ENCODE results near the gene RUNX2.

The RUNX2 gene

DNA sequence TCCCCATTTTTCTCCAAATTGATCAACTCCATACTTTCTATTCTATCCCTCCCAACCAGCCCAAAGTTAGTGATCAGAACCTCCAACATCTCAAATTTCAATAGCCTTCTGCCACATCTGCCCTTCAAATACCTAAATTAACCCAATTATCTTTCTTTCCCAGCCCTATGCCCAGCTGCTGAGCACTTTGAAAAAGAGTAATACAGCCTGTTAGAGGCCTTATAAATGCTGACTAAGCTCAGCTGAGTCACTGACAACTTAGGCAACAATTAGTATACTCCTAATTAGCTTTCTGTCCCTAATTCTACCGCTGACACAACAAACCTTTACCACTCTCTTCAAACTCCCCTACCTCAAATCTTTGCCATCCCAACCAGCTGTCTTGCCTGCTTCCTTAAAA lies 23.5 kb downstream of the RUNX2 start:
- peak; percentile 47 for DNase-seq

DNA sequence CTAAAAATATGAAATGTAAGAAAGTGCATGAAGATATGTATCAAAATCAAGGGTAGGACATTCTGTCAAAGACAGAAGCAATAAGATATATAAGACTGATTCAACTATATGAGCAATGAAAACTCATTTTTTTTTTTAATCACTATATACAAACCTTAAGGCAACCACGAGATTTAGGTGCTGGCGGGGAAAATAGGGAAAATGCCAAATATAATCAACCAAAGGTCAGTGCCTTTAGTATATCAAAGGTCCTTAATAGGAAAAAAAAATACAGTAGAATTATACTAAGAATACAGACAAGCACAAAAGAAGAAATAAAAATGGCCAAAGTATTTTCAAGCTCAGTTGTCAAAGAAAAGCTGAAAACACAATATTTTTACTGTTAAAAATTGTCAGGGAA lies 25.5 kb downstream of the RUNX2 start:
- no peak for DNase-seq

DNA sequence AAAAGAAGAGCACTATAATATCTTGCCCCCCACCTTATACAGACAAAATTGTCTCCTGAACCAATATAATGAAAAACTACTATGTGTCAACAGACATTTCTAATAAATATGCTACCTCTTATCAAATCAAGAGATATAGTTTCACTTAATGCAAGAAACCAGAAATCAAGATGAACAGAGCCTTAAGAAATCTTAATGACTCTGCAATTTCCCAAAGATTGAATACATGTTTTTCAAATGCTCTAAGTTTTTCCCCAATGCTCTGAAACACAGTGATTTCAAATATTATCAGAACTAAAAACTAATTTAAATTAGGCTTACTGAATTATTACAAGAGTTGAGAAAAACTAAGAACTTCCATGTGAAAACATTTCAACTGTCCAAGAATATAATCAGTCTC lies 36.3 kb downstream of the RUNX2 start:
- no peak for DNase-seq

DNA sequence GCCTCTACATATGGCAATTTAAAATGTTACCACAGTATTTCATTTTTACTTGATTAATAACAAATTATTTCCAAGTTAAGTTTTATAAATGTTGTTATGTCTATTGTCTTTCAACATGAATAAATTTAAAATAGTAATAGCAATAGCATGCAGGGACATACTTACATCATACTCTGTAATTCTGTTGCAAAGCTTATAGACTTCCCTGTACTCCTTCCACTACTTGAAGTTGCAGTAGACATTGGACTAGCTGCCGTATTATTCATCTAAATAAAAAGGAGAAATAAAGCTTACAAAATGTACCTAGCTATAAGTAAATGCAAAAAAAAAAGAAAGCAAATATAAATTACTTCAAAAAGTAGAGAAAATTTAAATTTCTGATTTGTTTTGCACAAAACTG lies 36.9 kb downstream of the RUNX2 start:
- DNase-seq: no peak

DNA sequence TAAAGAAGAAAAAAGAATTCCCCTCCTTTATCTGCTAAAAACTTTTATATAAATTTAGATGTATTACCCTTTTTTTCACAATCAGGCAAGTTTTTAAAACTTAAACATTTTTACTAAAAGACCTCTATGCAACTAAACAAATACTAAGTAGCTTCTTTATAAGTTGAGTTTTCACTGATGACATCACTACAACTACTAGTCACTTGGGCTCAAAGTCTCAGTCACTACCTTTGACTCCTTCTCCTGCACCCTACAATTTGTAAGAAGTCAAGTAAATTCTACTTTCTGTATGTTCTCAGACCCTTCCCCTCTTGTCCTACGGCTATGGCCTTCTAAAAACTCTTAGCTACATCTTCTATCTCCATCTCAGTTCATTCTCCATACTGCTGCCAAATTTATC lies 38.4 kb downstream of the RUNX2 start:
- no peak for DNase-seq

DNA sequence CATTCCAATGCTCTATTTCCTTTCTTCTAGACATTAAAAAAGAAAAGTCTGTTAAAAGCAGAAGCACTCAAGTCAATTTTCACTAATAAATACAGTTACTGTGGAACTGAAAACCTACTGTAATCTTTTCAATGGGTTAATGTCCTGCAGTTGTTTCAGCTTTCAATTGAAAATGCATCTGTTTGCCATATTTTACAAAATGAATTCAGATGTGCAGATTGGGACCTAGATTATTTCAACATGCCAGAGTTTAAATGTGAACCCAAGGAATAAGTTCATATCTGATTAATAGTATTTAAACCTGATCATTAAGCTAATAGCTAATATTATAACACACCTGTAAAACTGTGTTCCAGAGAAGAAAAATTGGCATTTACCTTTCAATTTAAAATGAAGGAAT lies 39.9 kb downstream of the RUNX2 start:
- no peak for DNase-seq

DNA sequence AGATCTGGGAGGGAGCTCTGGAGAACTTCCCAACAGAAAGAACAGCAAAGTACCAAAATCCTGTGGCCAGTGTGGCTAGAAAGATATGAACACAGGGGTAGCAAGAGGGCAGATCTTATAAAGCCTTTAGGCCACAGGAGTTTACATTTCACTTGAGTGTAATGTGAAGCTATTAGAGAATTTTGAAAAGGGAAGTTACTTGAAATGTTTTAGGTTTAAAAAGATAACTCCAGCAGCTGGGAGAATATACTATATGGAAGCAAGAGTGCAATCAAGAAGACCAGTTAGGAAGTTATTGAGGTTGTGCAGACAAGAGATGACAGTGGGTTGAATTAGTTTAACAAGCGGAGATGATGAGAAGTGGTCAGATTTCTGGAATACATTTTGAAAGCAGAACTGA lies 41.7 kb downstream of the RUNX2 start:
- no peak for DNase-seq

DNA sequence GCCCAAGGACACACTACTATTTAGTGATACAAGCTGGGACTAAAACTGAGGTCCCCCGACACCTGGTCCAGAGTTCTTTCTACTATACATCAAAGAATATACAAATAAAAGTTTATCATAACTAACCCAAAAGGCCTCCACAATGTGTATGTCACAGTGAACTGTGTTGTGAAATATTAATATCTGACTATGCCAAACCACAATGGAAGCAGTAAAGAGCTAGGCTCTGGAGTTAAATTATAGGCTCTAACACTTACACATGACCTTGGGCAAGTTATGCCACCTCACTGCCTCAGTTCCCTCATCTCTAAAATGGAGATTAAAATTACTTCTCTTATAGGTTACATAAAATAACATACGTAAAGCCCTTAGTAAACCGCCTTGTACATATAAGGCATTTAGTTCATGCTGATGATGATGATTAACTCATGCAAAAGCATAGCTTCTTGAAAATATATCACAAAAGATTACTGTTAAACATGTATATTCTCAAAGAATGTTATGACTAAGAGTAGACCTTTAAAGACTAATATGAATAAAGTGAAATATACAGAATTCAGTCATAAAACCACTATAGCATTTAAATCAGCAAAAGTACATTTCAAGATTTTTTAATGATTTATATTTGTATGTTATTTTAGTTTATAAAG lies 43.9 kb downstream of the RUNX2 start:
- no peak for DNase-seq

DNA sequence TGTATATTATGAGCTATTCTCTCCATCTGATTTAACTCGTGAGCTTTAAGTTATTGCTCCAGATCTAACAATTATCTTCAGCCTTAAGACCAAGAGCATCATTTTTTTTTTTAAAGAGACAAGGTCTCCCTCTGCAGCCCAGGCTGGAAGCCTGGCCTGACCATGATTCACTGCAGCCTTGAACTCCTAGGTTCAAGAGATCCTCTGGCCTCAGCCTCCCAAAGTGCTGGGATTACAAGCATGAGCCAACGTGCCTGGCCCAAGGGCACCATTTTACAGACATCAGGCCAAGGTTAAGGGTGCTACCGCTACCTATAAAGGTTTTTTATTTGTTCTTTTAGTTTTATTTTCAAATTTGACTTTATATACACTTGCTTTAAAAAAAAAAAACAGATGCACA lies 47.3 kb downstream of the RUNX2 start:
- DNase-seq: no peak

DNA sequence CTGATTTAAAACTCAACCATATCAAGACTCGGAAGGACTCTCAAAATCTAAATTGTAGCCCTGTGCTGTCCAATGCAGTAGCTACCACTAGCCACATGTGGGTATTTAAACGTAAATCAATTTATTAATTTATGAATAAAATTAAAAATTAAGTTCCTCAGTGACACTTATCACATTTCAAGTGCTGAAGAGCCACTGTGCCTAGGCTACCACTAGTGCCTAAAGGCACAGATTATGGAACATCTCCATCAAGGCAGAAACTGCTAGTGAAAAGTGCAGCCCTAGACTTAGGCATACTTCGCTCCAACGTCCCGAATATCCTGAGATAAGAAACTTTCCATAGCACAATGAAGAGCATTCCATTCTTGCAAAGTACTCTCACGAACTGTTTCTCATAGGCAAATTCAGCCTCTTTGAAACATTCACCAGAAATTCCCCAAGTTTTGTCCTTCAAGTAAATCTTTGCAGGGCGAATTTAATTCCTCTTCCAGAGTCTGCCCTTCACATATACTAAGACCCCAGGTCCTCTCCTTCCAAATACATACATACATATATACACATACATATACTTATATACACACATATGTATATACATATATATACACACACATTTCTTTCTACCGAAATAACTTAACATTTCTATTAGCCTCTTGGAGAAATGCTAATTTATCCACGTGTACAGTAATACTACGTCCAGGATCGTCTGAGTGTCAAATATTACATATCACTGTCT lies 48.3 kb downstream of the RUNX2 start:
- DNase-seq: no peak

DNA sequence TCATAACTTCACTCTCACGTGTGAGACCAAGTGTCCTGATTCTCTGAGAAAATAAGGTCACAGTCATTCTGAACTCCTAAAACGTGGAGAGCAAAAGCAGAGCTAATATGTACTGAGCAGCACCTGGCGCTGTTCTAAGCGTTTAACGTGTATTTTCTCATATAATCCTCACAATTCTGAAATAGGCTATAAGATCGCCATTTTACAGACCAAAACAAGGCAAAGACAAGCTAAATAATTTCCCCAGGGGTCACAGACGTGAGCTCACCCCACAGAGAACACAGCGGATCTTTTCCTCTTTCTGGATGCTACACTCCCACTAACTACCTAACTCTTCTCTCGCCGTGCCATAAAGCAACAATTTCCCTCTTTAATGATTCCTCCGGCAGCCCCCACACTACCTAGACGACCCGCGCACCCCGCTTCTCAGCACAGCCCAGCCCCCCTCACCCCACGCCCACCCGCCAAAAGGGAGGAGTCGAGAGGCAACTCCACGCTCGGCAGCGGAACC lies 49.0 kb downstream of the RUNX2 start:
- DNase-seq: no peak

DNA sequence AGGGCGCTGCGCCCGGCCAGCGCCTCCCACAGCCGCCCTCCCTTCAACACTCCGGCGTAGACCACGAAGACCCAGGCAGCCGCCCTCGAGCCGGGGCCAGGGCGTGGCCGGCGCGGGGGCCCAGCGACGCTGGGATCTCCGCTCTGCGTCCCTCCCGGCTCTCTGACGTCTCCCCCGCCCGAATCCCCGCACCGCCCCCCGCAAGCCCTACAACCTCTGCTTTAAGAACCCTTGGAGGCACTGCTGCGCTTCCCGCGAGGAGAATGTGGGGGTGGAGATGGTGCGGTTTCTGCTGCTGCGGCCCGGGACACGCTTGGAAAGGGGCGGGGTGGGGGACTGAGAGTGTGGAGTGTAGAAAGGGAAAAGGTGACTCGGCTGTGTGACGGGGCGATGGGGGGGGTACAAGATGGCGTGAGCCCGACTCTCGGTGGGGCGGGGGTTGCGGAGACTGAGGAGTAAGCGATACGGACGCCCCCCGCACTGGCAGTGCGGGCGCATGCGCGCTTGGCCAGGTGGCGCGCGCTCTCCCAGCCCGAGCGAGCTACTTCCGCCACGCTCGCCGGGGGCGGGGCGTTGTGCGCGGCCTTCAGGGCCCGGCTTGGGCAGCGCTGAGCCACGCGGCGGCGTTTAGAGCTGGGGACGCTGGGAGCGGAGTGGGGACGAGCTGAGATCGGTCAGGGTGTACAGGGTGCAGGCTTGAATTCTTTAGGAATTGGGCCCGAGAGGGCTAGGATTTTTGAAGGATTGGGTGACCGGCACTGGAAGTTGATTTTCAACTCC lies 49.6 kb downstream of the RUNX2 start, which contains the start of gene SUPT3H:
TSS of gene SUPT3H (minus strand) at position 381 of the 780 bp plus-strand sequence.
- DNase-seq: peak; percentile 91

DNA sequence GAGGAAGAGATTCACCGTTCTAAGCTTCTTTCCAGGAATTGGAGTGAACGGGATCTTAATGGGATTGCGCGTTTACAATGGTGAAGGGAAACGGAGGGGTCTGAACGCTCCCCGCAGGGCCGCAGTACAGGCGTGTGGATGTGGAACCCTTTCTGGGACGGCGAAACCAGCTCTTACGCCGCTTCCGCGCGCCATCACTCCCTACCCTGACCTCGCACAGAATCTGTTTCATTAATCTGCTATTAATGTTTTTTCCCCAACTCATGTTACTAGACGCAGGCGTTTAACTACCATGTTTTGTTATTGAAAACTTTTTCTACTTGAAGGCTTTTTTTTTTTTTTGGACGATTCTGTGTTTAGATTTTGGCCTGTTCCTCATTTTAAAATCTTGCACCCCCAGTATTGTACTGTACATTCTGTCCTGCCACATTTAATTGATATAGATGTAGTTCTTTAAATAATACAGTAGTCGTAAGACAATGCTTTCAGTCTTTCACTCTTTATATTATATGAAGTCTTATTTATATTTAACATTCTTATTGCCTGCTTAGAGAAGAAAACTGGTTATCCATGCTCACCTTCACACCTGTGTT lies 50.3 kb downstream of the RUNX2 start:
- no peak for DNase-seq

DNA sequence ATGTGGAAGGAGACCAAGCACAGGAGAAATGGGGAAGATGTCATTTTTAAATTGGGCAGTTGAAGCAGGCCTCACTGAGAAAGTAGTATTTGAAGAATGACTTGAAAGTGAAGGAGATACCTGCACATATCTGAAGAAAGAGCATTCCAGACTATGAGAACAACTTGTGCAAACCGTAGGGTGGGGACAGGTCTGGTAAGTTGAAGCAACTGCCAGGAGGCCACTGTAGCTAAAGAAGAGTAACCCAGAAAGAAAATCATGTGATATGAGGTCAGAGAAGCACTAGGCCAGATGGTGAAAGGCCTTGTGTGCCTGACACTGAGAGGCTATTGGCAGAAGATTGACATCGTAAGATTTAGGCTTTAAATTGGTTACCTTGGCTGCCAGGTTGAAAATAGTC lies 54.3 kb downstream of the RUNX2 start:
- no peak for DNase-seq

DNA sequence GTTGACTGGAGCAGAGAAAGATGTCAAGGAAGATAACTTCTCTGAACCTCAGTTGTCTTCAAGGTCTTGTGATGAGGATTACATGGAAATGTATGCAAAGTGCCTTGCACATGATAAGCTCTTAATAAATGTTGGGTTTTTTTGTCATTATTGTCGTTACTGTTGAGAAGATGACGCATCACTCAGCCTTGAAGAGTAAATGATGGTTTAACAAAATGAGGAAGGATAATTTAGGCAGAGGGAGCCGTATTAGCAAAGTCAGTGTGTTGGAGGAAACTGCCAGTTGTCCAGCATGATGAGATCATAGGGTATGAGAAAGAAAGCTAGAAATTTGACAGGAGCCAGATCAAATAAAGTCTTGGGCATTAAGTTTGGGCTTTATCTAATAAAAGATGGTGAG lies 58.4 kb downstream of the RUNX2 start:
- DNase-seq: no peak

DNA sequence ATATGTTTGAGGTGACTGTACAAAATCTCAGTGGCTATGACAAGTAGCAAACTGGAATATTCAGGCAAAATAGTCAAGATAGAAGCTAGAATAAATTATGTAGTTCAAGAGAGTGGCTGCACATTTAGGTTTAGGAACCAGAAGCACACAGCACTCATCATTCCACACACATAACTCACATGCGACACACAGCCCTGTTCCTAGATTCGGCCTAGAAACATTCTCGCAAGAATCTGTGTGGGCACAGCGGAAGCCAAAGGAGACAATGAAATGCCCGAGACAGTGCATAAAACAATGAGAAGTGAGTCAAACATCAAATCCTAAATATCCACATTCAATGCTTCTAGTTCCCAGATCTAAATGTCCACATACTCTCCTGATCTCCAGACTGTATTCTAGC lies 59.1 kb downstream of the RUNX2 start:
- no peak for DNase-seq

DNA sequence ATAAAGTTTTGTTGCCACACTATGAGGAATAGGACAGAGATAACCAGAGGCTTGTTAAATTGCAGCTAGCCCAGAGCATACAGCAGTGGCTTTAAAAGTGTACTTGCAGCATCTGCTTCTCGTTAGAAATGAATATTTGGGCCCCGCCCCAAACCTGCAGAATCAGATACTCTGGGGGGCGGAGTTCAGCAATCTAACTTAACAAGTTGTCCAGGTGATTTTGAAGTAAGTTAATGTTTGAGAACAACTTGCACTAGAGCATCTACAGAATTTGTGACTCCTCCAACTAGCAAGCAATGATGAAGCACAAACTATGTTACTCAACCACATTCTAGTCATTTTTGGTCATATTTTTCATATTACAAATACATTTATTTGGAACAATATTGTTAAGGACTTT lies 60.2 kb downstream of the RUNX2 start:
- DNase-seq: no peak

DNA sequence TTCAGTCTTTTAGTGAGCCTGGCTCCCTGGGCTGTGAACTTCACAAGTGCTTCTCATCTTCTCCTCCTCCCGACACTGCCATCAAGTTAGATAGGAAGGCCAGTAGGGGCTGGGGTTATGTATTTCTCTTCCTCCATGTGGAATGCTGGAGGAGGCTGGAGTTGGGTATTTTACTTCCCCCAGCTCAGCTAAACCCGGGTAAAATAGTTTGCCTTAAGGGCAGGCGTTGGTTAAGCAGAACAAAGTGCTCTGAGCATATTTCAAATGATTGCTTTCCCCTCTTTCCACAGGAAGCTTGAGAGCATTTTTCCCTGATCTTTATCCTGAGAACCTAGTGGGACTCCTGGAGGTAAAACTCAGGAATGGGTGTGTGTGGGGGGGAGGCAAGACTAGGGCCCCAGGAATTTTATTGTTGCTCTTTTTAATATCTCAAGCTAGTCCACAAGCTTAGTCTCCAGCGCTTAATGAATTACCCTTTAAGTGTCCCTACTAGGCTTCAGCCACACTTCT lies 66.5 kb downstream of the RUNX2 start:
- no peak for DNase-seq

DNA sequence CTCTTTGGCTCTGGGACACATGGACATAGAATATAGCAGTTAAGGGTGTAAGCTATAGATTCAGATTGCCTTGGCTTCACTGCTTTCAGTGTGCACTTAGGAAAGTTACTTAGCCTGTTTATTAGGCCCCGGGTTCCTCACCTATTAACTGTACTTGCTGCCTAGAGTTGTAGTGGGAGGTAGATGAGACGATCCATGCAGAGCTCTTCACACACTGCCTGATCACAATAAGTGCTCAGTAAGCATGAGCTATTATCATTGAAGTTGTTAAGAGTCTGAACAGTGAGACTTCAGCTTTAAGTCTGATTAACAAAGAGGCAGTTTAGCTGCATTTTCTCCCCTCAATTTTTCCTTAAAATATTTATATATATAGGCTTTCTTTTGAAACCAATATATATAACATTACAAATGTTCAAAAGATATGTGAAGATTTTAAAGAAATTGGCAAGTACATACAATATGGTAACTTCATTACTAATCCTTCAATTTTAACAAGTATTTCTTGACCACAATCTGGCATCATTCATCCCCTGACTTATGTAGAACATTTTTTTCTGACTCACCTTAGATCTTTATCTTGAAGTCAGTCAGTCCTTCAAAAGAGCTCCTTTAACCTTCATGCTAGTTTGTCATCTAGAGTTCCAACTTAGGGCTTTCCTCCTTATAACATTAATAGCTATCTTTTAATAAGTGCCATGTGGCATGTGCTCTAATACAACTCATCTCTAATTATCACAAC lies 70.1 kb downstream of the RUNX2 start:
- no peak for DNase-seq

DNA sequence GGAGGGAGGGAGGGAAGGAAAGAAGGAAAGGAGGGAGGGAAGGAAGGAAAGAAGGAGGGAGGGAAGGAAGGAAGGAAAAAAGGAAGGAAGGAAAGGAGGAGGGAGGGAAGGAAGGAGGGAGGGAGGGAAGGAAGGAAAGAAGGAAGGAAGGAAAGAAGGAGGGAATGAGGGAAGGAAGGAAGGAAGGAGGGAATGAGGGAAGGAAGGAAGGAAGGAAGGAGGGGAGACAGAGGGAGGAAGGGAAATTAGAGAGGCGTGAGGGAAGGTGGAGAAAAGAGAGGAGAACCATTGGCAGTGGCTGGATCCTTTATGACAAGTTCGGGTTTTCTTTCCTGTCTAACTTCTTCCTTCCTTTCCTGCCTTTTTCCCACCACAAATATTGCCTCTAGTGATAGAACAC lies 71.9 kb downstream of the RUNX2 start:
- no peak for DNase-seq

DNA sequence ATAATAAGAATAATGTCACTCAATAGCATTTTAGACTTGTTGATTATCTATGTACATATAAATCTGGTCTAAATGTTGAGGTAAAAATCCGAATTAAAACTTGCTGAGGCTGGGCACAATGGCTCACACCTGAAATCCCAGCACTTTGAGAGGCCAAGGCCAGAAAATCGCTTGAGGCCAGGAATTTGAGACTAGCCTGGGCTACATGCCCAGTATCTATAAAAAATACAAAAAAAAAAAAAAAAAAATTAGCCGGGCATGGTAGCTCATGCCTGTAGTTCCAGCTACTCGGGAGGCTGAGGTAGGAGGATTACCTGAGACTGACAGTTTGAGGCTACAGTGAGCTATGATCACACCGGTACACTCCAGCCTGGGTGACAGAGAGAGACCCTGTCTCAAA lies 83.8 kb downstream of the RUNX2 start:
- no peak for DNase-seq

DNA sequence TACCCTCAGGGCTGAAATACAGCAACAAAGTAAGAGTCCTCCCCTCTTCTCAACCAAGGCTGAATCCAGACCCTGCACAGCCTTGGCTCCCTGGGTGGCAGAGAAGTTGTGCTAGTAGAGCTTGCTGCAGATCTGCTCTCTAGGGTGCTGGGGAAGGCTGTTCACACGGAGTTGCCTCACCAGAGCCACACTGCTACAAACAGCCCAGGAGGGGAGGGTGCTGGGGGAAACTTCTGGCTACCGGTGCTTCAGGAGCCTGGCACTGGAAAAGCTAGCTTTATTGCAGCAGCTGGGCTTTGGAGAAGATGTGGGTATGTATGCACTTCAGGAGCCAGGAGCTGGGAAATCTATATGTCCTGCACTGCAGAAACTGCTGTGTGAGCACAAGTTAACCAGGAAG lies 87.2 kb downstream of the RUNX2 start:
- DNase-seq: no peak

All from NCI-H1105 (cell line).